ENCODE data around the gene PXDN. TPM values are rescaled to one million over a fixed set of nuclear protein-coding genes. Genes with fewer than 3 reads are reported as not detected.

Gene PXDN
- total RNA-seq, 1 donor from 2014 or later, result 576 TPM

GRCh38 chr2:1610096-1610485 lies 134.2 kb downstream of the PXDN start:
- Mint-ChIP-seq H3K4me1 (ENCODE audit: low read depth) (peaks cover 19% of the 10 kb centered on the region), H3K9me3 (ENCODE audit: low read depth) (no peaks in the 10 kb centered on the region), H3K27me3 (ENCODE audit: low read depth) (peaks cover 11% of the 10 kb centered on the region), H3K36me3 (ENCODE audit: low read depth) (peaks cover 2% of the 10 kb centered on the region), H3K4me3 (ENCODE audit: unreplicated experiment) (no peak overlapping the region), H3K27ac (ENCODE audit: unreplicated experiment) (no peak overlapping the region)
- DNase-seq (ENCODE audit: low spot score), result peak; percentile 74
- no peak for TF ChIP-seq CTCF (IDR thresholded peaks at IDR 0.05)

- TF ChIP-seq CTCF (IDR thresholded peaks at IDR 0.05), result no peak
Observed at GRCh38 chr2:1609485-1610095, 134.7 kb downstream of the PXDN start.

GRCh38 chr2:1609040-1609439 lies 135.3 kb downstream of the PXDN start:
- Mint-ChIP-seq H3K4me3 (ENCODE audit: unreplicated experiment) (no peak overlapping the region), H3K27ac (ENCODE audit: unreplicated experiment) (no peak overlapping the region), H3K9me3 (ENCODE audit: low read depth) (no peaks in the 10 kb centered on the region), H3K4me1 (ENCODE audit: low read depth) (peaks cover 15% of the 10 kb centered on the region), H3K36me3 (ENCODE audit: low read depth) (peaks cover 2% of the 10 kb centered on the region), H3K27me3 (ENCODE audit: low read depth) (peaks cover 11% of the 10 kb centered on the region)
- no peak for TF ChIP-seq CTCF (IDR thresholded peaks at IDR 0.05)
- no peak for DNase-seq (ENCODE audit: low spot score)

More at GRCh38 chr2:1609485-1610095, 134.7 kb downstream of the PXDN start:
- peaks cover 18% of the 10 kb centered on the region for H3K4me1 Mint-ChIP-seq (ENCODE audit: low read depth)
- peaks cover 2% of the 10 kb centered on the region for H3K36me3 Mint-ChIP-seq (ENCODE audit: low read depth)
- peaks cover 11% of the 10 kb centered on the region for H3K27me3 Mint-ChIP-seq (ENCODE audit: low read depth)
- peak; percentile 63 for DNase-seq (ENCODE audit: low spot score)
- H3K27ac Mint-ChIP-seq (ENCODE audit: unreplicated experiment), result no peak overlapping the region
- no peaks in the 10 kb centered on the region for H3K9me3 Mint-ChIP-seq (ENCODE audit: low read depth)
- no peak overlapping the region for H3K4me3 Mint-ChIP-seq (ENCODE audit: unreplicated experiment)

GRCh38 chr2:1607971-1608688 lies 136.2 kb downstream of the PXDN start:
- H3K27me3 Mint-ChIP-seq (ENCODE audit: low read depth), result peaks cover 11% of the 10 kb centered on the region
- DNase-seq (ENCODE audit: low spot score), result peak; percentile 32

More at GRCh38 chr2:1607971-1608688, 136.2 kb downstream of the PXDN start:
- peaks cover 6% of the 10 kb centered on the region for H3K4me1 Mint-ChIP-seq (ENCODE audit: low read depth)
- no peak overlapping the region for H3K4me3 Mint-ChIP-seq (ENCODE audit: unreplicated experiment)
- H3K36me3 Mint-ChIP-seq (ENCODE audit: low read depth), result peaks cover 2% of the 10 kb centered on the region
- TF ChIP-seq CTCF (IDR thresholded peaks at IDR 0.05), result no peak
- no peak overlapping the region for H3K27ac Mint-ChIP-seq (ENCODE audit: unreplicated experiment)
- no peaks in the 10 kb centered on the region for H3K9me3 Mint-ChIP-seq (ENCODE audit: low read depth)

All from chondrocyte (in vitro differentiated cells).